ENCODE data around the gene GJD4.

The GJD4 gene, protein sequence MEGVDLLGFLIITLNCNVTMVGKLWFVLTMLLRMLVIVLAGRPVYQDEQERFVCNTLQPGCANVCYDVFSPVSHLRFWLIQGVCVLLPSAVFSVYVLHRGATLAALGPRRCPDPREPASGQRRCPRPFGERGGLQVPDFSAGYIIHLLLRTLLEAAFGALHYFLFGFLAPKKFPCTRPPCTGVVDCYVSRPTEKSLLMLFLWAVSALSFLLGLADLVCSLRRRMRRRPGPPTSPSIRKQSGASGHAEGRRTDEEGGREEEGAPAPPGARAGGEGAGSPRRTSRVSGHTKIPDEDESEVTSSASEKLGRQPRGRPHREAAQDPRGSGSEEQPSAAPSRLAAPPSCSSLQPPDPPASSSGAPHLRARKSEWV

DNA sequence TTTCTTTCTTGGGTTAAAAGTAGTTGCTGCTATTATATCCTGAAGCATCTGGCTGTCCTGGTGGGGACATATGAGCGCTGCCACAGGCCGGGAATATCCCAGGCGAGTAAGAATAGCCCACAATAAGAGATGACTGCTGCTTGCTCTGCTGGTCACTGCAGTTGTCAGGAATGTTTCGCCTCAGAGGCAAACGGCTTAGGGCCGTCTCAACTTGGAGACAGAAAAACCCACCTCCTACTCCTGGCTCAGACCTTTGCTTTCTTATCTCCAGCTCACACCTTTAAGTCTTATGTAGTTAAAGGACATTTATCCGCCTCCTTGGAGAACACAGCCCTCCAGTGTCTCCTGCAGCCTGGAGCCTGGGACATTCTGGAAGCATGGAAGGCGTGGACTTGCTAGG is at the start of gene GJD4:
TSS of gene GJD4 (plus strand) at position 151 of the 400 bp plus-strand sequence. CDS start at position 378, 227 bp downstream.
- DNase-seq = no peak

DNA sequence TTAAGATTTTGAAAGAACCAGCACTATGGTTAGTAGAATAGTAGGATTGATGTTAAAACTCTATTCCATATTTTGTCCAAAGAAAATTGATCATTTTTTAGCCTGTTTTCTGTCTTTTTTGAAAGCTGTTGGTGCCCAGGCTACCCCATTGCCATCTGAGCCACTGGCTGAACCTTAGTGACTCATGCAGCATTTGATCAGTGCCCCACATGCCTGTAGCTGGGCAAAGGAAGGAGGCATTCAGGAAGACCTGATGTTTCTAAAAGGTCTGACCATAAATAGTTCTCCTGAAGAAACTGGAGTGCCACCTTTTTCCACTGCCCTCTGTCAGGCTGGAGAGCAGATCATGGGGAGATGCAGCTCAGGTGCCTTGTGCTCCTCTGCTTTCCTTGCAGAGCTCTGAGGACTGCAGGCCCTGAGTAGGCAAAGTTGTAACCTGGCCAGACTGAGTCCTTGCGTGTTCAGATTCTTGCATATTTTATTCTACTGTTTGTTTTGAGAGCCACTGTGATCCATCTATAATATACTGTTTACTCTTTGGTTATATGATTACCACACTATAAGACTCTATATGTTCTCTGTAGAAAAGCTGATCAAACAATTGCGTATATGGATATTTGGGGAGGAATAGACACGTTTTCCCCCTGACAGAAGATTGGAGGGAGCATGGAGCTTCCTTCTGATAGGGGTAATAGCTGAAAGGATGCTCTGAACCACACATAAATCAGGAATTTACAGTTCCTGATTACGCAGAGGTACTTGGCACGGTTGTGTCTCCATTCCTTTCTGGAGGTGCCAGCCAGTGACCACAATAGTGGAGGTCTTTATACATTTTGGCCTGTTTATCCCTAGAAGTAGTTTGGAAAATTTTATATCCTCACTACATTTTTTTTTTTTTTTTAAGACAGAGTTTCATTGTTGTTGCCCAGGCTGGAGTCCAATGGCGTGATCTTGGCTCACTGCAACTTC is 48.9 kb upstream of the GJD4 start:
- DNase-seq = no peak

DNA sequence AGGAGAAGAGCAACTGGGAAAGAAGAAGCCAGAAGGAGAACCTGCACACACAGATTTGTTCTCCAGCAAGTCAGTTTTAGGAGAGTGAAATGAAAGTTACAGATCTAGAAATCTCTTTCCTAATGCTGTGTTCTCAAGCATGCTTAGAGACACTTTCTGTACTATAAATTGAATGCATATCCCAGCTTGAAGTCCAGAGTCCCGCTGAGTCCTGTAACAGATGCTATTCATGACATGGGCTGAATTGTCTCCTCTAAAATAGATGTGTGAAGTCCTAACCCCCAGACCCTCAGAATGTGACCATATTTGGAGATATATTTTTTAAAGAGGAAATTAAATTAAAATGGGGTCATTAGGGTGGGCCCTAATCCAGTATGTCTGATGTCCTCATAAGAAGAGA is 46.9 kb upstream of the GJD4 start:
- no peak for DNase-seq

DNA sequence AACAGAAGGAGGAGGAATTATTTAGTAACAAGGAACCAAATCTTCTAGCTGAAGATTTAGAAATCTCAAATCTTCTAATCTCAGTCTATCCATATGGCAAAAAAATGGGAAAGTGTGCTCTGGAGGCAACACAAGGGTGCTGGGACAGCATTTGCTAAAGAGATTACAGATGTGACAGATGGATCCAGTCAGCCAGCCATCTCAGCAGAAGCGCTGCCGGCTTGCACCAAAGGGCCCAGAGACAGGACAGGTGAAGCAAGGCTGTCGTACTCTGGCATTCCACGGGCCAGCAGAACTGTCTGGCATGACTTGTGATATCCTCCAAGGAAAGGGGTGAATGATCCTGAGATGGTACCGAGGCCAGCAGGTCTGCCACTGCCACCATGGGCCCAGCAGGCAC is 45.7 kb upstream of the GJD4 start:
- no peak for DNase-seq

DNA sequence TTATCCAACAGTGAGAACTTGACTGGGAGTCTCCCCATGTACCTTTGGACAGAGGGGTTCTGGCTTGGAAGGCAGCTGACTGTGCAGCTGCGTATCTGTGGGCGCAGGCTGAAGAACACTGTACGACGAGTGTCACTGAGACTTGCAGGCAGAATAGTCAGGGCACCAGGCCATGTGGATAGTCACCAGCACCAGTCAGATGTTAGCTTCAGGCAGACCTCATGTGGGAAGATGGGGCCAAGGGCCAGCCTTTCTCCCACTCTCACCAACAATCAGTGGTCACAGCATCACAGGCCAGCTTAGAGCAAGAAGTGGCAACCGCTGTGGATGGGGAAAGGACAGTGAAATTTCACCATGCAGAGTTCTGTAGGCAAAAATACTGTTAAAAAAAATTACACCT is 43.4 kb upstream of the GJD4 start:
- no peak for DNase-seq

DNA sequence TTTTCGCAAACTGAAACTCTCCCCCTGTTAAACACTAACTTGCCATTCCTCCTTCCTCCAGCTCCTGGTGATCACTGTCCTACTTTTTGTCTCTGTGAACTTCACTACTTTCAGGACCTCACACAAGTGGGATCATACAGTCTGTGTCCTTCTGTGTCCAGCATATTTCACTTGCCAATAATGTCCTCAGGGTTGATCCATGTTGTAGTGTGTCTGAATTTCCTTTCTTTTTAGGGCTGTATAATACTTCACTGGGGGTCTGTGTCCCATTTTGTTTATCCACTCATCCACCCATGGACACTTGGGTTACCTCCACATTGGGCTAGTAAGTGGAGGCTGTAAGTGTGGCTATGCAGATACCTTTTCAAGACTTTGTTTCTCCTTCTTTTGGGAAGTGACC is 42.7 kb upstream of the GJD4 start:
- no peak for DNase-seq

DNA sequence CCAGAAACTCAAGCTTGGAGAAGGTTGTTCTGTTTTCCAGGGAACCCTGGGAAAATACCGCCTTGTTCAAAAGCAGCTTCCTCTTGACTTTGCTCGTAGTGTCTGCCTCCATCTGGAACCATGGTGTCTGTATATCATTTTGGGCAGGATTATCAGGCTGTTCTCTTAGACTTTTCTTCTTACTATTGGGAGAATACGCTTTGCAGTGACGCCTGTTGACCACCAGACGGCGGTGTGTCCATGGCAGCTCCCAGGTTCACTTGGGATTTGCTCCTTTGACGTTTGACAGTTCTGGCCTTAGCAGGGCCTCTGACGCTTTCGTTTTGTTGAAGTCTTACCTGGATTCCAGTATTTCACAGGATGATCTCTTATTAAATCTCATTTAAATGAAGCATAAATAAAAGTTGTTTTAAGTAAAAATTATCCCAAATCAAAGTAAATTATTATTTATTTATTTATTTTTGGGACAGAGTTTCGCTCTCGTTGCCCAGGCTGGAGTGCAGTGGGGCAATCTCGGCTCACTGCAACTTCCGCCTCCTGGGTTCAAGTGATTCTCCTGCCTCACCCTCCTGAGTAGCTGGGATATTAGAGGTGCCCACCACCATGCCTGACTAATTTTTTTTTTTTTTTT is 41.8 kb upstream of the GJD4 start:
- peak; percentile 17 for DNase-seq

DNA sequence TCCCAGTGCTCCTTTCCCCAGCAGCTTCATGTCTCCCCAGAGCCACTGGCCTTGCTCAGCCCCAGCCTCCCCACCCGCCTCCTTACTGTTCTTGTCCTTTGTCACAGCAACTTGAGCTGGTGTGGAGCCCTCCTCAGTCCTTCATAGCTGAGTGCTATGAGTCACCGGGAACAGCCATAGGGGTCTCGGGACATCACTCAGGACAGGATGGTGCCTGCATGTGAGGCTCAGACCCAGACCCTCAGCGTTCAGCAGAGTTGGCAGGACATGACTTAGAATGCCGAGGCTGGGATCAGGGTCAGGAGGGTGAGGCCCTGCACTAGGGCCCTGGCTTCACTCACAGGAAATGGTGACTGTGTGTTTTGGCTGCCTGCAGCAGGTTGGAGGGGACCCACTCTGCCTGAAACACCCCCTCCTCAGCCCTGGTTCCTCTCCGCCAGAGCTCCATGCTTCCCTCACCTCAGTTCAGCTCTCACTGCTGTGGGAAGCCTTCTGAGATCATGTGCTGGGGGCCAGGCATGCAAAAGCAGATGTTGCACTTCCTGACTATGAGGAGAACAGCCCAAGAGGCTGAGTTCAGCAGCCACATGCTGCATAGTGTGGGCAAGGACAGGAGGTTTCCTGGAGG is 40.7 kb upstream of the GJD4 start:
- no peak for DNase-seq

DNA sequence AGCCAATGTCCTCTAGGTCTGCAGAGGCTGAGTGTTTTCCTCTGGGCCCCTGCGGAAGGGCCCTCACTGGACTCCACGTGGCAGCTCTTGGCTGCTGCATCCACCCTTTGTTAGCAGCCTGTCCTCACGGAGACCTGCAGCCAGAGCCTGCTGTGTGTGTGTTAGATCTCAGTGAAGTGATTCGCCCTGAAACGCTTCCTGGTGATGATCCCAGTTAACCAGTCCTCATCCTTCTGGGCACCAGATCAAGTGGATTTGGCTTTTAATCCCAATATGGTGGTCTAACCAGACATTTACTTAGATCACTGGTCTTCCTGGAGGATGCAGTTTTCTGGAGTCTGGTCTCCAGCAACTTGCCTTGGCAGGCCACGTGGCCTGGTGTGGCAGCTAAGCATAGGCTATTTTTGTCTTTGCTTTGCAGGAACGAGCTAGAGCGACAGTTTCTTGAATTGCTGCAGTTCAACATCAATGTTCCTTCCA is 39.5 kb upstream of the GJD4 start:
- DNase-seq = no peak

DNA sequence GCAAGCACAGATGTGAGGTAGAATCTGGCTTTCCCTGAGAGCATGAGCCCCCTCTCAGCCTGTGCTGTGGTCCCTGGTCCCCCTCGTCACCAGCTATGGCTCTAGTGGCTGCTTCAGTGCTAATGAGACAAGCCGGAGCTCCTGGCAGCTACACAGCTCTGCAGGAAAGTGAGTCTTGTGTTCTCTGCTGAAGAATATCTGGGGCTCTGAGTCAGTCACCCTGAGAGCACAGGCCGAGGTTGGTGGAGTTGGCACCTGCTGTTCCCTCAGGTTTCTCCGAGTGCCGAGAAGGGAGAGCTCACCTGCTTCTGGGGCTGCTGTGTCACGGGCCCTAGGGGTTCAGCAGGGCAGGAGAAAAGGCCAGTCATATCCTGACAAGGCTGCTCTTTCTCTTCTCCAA is 37.2 kb upstream of the GJD4 start:
- no peak for DNase-seq

DNA sequence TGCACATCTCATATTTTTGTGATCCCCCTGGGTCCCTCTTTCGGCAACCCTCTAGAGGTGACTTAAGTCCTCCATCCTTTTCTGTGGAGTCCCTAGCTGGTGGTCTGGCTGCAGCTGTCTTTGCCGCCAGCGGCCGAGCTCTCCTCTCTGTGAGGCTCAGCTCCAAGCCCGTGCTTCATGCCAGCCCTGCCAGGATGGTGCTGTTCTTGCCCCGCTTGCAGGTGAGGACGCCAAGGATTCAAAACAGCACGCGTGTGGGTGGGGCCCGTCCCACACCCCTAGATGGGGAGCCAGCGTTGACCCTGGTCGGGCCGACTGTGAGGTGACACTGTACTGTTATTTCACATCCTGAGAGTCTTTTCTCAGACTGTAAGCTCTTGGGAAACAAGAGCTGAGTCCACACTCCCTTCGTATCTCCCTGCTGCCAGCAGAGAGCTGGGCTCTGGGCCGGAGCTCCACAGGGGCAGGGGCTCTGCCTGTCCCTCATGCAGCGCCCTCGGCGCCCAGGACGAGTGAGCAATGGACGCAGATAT is 36.6 kb upstream of the GJD4 start:
- DNase-seq = no peak

DNA sequence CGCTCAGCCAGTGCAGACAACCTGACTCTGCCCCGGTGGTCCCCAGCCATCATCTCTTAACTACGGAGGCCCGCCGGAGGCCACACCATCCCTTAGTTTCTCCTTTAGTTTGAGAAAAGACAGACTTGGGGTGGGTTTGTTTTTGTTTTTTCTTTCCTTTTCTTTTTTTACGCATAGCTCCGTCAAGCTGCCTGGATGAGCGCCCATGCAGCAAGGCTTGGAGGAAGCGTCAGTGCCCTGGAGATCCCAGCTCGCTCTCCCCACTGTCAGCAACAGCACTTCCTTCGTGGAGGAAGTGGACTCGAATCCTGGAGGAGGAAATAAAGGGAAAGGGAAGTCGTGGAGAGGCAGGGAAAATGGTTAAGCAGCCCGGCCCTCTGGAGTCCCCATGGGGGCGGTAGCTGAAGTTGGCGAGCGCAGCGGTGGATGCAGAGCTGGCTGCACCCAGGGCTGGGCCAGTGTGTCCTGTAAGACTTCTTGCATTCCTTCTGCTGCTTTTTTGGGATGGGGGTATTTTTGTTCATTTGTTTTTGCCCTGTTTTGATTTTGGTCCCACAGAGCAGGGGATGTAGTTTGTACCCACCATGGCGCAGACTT is 35.9 kb upstream of the GJD4 start:
- no peak for DNase-seq

DNA sequence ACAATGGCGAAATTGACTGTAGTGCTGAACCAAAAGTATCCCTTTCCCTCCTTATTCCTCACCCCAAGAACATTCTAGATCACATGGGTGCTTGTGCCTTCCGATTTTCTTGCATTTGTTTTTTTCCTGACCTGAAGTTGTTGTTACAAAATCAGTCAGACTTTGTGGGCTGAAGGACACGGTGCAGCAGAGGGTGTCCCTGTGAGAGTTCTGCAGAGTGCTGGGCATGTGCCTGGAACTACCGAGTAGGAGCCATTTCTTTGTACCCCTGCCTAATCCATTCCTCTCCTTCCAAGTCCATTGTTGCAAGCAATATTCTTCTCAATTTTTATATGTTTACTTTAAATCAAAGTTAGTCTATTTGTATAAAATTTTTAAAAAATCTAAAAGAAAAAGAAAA is 35.3 kb upstream of the GJD4 start:
- no peak for DNase-seq

DNA sequence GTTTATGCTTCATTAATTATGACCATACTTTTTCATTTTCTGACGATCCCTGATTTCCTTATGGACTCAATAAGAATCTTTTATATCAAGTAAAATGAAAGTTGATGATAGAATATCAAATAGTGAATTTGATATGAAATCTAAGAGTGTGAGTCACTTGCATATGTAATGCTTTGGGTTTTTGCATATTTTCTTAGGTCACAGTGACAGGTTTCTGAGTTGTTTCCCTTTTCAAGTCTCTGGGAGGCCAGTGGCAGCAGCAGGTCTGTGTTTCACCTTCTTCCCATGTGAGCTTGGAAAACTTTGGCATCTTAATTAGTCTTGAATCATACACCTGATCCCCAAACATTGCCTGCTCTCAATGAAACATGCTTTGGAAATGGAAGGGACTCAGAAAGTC is 34.7 kb upstream of the GJD4 start:
- DNase-seq = no peak

DNA sequence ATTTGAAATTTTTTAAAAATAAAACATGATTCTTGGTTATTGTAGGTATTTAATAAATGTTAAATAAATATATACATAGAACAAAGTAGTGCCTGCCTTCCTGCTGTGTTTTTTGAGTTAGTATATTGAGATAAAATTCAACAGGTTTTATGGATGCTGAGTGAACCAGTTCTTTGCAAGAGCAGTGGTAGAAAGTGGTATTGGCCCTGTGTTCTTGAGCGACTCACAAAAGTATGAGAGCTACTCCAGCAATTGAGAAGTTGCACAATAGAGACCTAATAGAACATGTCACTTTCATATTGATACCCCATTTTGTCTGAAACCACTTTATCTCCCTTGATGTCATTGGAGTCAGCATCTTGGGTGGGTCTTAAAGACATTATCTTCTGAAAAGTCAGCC is 32.6 kb upstream of the GJD4 start:
- no peak for DNase-seq

DNA sequence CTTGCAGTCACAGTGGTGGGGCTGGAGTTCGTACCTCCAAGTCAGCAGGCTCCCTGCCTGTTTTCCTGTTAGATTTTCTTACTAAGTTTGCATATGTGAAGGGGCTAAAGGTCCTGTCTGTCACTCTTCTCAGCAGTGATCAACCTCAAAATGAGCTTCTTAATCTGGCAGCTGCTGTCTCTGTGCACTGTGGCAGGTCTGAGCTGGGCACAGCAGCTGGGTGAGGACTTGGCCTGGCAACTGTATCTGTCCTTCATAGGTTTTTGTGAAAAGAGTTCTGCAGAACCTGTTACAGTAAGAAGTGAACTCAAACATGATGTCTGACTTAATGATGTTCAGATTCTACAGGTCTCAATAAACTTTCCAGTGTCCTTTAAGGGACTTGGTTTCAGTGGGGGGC is 31.3 kb upstream of the GJD4 start:
- no peak for DNase-seq

DNA sequence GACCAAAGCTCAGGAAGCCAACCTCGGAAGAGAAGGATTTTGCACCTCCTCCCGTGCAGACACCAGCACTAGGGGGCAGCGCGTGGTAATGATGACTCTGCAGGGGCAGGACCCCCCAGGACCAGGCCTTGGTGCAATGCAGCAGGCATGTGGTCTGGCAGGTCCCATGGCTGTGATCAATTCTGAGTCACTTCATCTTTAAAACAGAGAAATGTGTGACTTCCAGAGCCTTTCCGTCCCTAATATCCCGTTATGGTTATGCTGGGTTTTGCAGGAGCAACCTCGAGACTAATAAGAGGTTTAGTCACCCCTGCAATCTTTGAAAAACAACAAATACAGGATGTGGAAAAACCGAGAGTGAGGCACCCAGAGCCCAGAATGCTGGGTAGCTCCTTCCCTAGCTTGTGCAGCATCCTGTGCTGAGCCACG is 30.2 kb upstream of the GJD4 start:
- DNase-seq = no peak

DNA sequence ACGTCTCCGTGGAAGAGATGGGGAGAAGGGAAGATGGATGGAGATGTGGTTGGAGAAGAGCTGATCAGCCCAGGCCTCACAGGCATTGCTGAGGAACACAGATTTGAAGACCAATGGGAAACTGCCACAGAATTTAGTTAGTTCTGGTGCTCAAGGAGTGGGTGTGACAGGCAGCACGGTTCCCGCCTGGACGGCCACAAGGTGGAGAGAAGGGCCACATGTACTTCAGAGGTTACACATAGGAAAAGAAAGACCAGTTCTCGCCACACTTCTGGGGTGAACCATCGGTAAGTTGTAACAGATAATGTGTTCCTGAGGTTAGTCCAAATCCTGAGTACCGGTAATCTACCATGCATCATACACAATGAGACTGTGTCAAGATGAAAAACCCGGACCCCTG is 29.5 kb upstream of the GJD4 start:
- no peak for DNase-seq

DNA sequence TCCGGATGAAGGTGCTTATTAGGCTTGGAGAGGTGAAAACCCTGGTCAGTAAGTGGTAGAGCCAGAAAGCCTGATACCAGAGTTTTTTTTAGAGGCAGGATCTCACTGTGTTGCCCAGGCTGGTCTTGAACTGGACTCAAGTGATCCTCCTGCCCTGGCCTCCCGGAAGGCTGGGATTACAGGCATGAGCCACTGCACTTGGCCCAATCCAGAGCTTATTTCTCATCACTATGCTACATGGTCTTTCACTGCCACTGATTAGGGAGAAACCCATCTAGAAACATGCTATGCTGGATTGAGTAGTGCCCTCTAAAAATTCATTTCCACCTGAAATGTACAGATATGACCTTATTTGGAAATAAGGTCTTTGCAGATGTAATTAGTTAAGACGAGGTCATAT is 28.4 kb upstream of the GJD4 start:
- no peak for DNase-seq

DNA sequence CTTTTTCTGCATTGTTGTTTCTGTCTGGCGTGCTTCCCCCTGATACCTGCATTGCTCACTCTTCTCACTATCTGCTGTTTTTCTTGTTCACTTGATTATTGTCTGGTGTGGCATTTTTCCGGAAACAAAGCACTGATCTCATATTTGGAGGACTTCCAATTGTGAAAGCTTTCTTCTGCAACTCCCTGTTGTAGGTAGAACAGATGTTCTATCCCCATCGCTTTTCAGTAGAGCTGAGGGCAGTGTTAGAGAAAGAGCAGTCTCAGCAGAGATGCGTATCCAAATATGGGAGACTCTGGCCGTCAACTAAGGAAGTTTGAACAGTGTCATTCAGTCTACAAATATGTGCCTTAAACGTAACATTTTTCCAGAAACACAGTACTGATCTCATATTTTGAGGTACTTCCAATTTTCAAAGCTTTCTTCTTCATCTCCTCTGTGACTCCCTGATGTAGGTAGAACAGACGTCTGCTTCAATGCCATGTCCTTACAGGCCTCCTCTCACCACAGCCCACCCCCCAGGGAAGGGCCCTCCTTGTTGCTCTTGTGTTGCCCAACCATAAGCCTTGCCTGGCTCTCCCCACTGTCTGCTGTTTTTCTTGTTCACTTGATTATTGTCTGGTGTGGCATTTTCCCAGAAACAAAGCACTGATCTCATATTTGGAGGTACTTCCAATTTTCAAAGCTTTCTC is 27.1 kb upstream of the GJD4 start:
- no peak for DNase-seq

DNA sequence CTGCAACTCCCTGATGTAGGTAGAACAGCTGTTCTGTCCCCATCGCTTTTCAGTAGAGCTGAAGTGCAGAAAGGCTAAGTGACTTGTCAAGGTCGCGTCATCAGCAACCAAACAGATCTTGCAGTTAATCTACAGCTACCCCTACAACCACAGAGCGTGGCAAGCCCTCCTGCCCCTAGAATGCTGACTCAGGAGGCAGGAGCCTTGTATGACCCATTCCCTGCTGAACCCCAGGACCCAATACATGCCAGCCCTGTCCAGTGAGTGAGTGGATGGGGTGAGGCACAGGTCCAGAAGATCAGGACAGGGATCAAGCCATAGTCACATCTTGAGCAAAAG is 26.6 kb upstream of the GJD4 start:
- no peak for DNase-seq

DNA sequence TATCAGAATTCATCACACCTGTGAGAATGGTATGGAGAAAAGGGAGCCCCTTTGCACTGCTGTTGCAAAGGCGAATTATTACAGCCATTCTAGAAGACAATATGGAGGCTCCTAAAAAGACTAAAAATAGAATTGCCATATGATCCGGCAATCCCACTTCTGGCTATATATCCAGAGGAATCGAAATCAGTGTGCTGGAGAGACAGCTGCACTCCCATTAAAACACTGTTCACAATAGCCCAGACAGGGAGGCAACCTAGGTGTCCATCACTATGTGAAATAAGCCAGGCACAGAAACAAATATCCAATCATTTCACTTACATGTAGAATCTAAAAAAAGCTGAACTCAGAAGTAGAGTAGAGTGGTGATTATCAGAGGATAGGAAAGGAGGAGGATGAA is 26.0 kb upstream of the GJD4 start:
- no peak for DNase-seq

Data from amniotic stem cell (primary cell).